Measurements from ENCODE around the gene BMP2K.

The BMP2K gene

GRCh38 chr4:78764498-78764961 lies 11.6 kb upstream of the BMP2K start:
- DNase-seq (ENCODE audit: low spot score), result no peak

GRCh38 chr4:78765432-78766006 lies 10.6 kb upstream of the BMP2K start:
- DNase-seq (ENCODE audit: low spot score), result no peak

- no peak for DNase-seq (ENCODE audit: low spot score)
These were observed 10.1 kb upstream of the BMP2K start for GRCh38 chr4:78766026-78766425.

GRCh38 chr4:78766650-78767049 lies 9.5 kb upstream of the BMP2K start:
- no peak for DNase-seq (ENCODE audit: low spot score)

GRCh38 chr4:78767350-78767749 lies 8.8 kb upstream of the BMP2K start:
- DNase-seq (ENCODE audit: low spot score), result no peak

GRCh38 chr4:78768452-78769180 lies 7.5 kb upstream of the BMP2K start:
- no peak for DNase-seq (ENCODE audit: low spot score)

GRCh38 chr4:78770091-78770642 lies 6.0 kb upstream of the BMP2K start:
- DNase-seq (ENCODE audit: low spot score), result no peak

- peak; percentile 15 for DNase-seq (ENCODE audit: low spot score)
These were observed 3.5 kb upstream of the BMP2K start for GRCh38 chr4:78772526-78773091.

- DNase-seq (ENCODE audit: low spot score), result no peak
These were observed 1.7 kb upstream of the BMP2K start for GRCh38 chr4:78774417-78774816.

GRCh38 chr4:78775303-78776078 lies 659 bp upstream of the BMP2K start:
- DNase-seq (ENCODE audit: low spot score), result peak; percentile 75

GRCh38 chr4:78776729-78777575 lies 802 bp downstream of the BMP2K start:
- peak; percentile 50 for DNase-seq (ENCODE audit: low spot score)

- no peak for DNase-seq (ENCODE audit: low spot score)
These were observed 1.4 kb downstream of the BMP2K start for GRCh38 chr4:78777576-78777940.

- DNase-seq (ENCODE audit: low spot score), result no peak
These were observed 2.4 kb downstream of the BMP2K start for GRCh38 chr4:78778530-78778929.

GRCh38 chr4:78779280-78779679 lies 3.1 kb downstream of the BMP2K start:
- DNase-seq (ENCODE audit: low spot score), result no peak

GRCh38 chr4:78780093-78780492 lies 3.9 kb downstream of the BMP2K start:
- DNase-seq (ENCODE audit: low spot score), result no peak

- DNase-seq (ENCODE audit: low spot score), result no peak
These were observed 5.0 kb downstream of the BMP2K start for GRCh38 chr4:78781139-78781538.

GRCh38 chr4:78781924-78782323 lies 5.8 kb downstream of the BMP2K start:
- DNase-seq (ENCODE audit: low spot score), result no peak

- no peak for DNase-seq (ENCODE audit: low spot score)
These were observed 8.2 kb downstream of the BMP2K start for GRCh38 chr4:78784236-78784865.

- DNase-seq (ENCODE audit: low spot score), result no peak
These were observed 11.3 kb downstream of the BMP2K start for GRCh38 chr4:78787392-78788006.
